ENCODE measurements around the gene EVI5L.
A peak's percentile ranks its signal among the peaks of the same experiment; 100 is the strongest.
"Not testable (repeated sequence)": the region's sequence is repeated elsewhere in the genome, so short reads cannot be mapped to it uniquely, and the experiment has no call there.

EVI5L gene

GRCh38 chr19:7874076-7874896 lies 44.3 kb downstream of the EVI5L start, which contains the start of gene PRR36:
TSS of gene PRR36 (minus strand) at chr19:7874390. CDS start at chr19:7873689, 701 bp downstream.
- peak; percentile 69 to 89 for DNase-seq

GRCh38 chr19:7874897-7875273 lies 44.9 kb downstream of the EVI5L start:
- no peak for DNase-seq

GRCh38 chr19:7877249-7877836 lies 47.3 kb downstream of the EVI5L start:
- no peak for DNase-seq

GRCh38 chr19:7879111-7879807 lies 49.2 kb downstream of the EVI5L start:
- peak; percentile 74 for DNase-seq

GRCh38 chr19:7879836-7880235 lies 49.8 kb downstream of the EVI5L start:
- peak; percentile 42 to 70 for DNase-seq

DNA sequence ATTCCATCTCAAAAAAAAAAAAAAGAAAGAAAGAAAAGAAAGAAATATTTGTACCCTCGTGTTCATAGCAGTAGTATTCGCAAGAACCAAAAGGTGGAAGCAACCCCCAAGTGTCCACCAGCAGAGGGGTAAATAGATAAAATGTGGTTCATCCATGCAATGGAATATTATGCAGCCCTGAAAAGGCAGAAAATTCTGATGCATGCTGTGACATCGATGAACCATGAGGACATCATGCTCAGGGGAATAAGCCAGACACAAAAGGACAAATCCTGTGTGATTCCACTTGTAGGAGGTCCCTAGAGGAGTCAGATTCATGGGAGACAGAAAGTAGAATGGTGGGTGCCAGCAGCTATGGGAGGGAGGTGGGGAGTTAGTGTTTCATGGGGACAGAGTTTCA lies 51.9 kb downstream of the EVI5L start:
- no peak for DNase-seq

DNA sequence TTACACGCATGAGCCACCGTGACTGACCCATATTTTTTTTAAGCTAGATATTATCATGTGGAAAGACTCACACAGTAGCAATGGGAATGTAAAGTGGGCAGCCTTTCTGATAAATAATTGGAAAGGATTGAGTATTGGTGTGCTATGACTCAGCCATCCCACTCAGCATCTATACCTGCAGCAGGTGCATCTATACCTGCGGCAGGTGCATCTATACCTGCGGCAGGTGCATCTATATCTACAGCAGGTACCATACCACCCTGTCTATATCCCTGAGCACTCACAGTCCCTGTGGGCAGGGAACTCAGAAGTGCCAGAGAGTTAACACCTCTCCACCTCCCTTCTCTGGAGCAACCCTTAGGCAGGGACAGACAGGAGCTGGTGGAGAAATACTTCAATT lies 53.1 kb downstream of the EVI5L start:
- no peak for DNase-seq

DNA sequence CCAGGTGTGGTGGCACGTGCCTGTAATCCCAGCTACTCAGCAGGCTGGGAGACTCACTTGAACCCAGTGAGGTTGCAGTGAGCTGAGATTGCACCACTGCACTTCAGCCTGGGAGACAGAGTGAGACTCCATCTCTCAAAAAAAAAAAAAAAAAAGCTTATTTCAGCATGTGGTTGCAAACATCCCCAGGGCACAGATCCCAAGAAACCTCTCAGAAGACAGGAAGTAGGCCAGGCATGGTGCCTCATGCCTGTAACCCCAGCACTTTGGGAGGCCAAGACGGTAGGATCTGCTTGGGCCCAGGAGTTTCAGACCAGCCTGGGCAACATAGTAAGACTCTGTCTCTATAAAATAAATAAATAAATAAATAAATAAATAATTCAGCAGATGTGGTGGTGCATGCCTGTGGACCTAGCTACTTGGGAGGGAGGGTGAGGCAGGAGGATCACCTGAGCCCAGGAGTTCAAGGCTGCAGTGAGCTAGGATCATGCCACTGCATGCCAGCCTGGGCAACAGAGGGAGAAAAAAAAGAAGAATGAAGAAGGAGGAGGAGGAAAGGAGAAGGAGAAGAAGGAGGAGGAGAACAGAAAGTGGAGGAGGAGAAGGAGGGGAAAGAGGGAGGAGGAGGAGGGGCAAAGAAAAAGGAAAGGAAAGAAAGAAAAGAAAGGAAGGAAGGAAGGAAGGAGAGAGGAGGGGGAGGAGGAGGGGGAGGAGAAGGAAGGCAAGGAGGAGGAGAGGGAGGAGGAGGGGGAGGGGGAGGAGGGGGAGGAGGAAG lies 54.0 kb downstream of the EVI5L start:
- DNase-seq, result no peak

DNA sequence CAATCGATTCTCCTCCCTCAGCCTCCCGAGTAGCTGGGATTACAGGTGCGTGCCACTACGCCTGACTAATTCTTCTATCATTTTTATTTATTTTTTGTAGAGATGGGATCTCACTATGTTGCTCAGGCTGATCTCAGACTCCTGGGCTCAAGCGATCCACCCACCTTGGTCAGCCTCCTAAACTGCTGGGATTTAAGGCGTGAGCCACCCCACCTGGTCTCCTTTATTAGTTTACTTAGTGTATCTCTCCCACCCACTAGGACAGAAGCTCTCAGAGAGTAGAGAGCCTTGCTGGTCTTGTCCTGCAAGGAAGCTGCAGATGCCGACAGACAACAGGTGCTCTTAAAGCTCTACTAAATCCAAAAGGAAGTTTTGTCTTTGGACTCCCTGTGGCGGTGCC lies 55.8 kb downstream of the EVI5L start:
- no peak for DNase-seq

DNA sequence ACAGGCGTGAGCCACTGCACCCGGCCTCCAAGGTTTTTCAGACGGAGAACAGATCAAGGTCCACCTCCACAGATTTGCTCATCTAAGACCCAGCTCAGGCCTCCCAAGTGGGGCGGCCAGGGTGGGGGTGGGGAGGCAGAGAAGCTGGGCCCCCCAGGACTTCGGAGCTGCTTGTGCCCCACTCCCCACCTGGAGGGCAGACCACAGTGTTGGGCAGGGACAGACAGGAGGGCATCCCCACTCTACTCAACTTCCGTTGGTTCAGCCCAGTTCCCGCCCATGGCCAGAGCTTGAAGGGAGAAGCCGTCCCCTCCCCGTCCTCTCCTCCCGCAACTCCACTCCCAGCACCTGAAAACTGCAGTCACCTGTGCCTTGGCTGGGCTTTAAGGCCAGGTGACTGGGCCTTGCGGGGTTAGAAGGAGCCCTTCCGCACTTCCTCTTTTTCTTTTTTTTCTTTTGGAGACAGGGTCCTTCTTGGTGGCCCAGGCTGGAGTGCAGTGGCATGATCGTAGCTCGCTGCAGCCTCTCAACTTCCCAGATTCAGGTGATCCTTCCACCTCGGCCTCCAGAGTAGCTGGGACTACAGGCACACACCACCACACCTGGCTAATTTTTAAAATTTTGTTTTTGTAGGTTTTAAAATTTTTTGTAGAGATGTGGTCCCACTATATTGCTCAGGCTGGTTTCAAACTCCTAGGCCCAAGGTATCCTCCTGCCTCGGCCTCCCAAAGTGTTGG lies 57.6 kb downstream of the EVI5L start:
- DNase-seq, result no peak

DNA sequence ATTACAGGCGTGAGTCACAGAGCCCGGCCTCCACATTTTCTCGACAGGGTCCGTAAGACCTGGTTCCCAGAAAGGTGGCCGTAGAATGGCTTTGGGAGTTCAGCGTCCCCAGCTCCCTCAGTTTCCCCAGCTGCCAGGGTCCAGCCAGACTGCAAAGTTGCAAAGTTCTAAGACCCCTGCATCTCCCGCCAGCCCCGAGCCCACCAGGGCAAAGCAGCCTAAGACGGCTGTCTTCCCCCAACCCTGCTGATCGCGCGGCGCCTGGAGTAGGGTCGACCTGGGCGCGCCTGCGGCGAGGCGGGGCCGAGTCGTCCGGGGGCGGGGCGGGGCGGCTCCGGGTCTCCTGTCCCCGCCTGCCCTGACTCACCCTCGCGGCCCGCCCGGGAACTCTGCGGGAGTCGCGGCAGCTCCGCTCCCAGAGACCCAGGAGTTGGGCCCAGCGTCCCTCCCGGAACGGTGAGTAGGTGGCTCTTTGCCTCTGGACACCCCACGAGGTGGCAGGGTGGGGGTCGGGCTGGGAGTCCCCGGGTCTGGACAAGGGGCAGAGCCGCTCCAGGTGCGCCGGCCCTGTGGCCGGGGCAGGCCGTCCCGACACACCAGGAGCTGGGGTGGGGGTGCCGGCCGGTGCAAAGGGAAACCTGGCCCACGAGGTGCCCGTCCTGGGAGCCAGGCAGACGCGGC lies 58.3 kb downstream of the EVI5L start, which contains the start of gene LRRC8E:
LRRC8E (plus strand) TSS at position 366 of the 681 bp plus-strand sequence. CDS start 7,094 bp downstream, outside the sequence.
- no peak for DNase-seq

- DNase-seq, result no peak
These were observed 58.8 kb downstream of the EVI5L start for GRCh38 chr19:7888826-7889217.

DNA sequence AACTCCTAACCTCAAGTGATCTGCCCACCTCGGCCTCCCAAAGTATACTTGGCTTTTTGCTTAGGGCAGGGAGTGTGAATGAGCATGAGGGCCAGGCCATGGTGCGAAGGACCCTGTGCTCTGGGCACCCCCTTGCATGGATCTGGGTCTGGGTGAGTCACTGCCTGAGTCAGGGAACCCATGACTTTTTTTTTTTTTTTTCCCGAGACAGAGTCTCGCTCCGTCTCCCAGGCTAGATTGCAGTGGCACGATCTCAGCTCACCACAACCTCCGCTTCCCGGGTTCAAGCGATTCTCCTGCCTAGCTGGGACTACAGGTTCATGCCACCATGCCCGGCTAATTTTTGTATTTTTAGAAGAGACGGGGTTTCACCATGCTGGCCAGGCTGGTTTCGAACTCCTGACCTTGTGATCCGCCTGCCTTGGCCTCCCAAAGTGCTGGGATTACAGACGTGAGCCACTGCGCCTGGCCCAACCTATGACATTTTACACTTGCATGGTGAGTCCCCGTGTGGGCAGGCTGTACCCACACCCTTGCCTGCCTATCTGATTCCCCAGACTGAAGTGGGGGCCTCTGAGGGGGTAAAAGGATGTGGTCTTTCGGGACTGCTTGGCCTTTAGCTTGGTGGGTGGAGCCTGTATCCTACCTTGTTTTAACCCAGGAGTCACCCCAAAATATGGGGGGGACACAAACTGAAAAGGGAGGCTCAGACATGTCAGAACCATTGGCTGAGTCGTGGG lies 63.5 kb downstream of the EVI5L start:
- not testable (repeated sequence) for DNase-seq

GRCh38 chr19:7894612-7895309 lies 64.7 kb downstream of the EVI5L start:
- no peak for DNase-seq

DNA sequence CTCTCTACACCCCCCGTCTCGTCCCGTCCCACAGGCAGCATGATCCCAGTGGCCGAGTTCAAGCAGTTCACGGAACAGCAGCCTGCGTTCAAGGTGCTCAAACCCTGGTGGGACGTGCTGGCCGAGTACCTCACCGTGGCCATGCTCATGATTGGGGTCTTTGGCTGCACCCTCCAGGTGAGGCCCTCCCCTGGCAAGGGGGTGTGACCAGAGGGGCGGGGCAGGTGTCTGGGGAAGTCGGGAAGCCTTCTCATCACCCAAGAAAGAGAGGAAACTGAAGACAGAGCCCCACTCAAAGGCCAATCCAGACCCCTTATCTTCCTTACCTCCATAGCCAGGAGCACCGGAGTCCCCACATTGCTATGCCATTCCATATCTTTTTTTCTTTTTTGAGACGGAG lies 65.5 kb downstream of the EVI5L start:
- DNase-seq, result no peak

DNA sequence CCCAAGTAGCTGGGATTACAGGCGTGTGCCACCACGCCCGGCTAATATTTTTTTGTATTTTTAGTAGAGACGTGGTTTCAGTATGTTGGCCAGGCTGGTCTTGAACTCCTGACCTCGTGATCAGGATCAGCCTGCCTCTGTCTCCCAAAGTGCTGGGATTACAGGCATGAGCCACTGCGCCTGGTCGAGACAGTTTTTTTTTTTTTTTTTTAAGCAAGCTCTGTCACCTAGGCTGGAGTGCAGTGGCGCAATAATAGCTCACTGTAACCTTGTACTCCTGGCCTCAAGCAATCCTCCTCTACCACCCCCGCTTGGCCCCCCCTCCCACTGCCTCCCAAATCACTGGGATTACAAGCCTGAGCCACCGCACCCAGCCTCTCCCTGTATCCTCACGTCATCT lies 67.3 kb downstream of the EVI5L start:
- no peak for DNase-seq

DNA sequence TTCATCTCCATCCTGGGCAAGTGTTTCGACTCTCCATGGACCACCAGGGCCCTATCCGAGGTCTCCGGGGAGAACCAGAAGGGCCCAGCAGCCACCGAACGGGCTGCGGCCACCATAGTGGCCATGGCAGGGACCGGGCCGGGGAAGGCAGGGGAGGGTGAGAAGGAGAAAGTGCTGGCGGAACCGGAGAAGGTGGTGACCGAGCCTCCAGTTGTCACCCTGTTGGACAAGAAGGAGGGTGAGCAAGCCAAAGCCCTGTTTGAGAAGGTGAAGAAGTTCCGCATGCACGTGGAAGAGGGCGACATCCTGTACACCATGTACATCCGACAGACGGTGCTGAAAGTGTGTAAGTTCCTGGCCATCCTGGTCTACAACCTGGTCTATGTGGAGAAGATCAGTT lies 68.9 kb downstream of the EVI5L start:
- DNase-seq, result no peak

DNA sequence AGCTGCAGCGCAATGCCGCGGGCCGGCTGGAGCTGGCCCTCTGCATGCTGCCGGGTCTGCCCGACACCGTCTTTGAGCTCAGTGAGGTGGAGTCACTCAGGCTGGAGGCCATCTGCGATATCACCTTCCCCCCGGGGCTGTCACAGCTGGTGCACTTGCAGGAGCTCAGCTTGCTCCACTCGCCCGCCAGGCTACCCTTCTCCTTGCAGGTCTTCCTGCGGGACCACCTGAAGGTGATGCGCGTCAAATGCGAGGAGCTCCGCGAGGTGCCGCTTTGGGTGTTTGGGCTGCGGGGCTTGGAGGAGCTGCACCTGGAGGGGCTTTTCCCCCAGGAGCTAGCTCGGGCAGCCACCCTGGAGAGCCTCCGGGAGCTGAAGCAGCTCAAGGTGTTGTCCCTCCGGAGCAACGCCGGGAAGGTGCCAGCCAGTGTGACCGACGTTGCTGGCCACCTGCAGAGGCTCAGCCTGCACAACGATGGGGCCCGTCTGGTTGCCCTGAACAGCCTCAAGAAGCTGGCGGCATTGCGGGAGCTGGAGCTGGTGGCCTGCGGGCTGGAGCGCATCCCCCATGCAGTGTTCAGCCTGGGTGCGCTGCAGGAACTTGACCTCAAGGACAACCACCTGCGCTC lies 69.8 kb downstream of the EVI5L start:
- peak; percentile 53 to 78 for DNase-seq

- no peak for DNase-seq
These were observed 70.4 kb downstream of the EVI5L start for GRCh38 chr19:7900401-7900870.

GRCh38 chr19:7900931-7901330 lies 70.9 kb downstream of the EVI5L start:
- DNase-seq, result no peak

All from NCI-H524 (cell line).